Measurements from ENCODE around the gene FAS. TPM values are rescaled to one million over a fixed set of nuclear protein-coding genes. Genes with fewer than 3 reads are reported as not detected.

FAS gene
- total and polyA plus RNA-seq, 9 of the 15 experiments (the other 6 are each of a cell fraction or from before 2014, with no cell fraction given) = 0.08 to 0.62 (median 0.37) TPM

GRCh38 chr10:88963318-88963717, 27.3 kb upstream of the FAS start (continued):
- TF ChIP-seq HINFP (tag; conservative IDR thresholded peaks at IDR 0.05; ENCODE audit: low read depth) = no peak

GRCh38 chr10:88964360-88964759, 26.2 kb upstream of the FAS start:
- ATAC-seq (no peak), FAIRE-seq (no peak), DNase-seq (ENCODE audit: extremely low read depth in 1 of 4, low spot score in 3 of 4) (no peak)
- H3K9me1 ChIP-seq (ENCODE audit: control insufficient read depth, insufficient read depth, low read length) = no peaks in the 10 kb centered on the region
- TF ChIP-seq MTA1 (IDR thresholded peaks at IDR 0.05; ENCODE audit: borderline replicate concordance) (no peak), ZNF395 (CRISPR knock-in tag; IDR thresholded peaks at IDR 0.05) (no peak), PHTF2 (CRISPR knock-in tag; IDR thresholded peaks at IDR 0.05) (no peak)
- TF ChIP-seq, protein P1, sequence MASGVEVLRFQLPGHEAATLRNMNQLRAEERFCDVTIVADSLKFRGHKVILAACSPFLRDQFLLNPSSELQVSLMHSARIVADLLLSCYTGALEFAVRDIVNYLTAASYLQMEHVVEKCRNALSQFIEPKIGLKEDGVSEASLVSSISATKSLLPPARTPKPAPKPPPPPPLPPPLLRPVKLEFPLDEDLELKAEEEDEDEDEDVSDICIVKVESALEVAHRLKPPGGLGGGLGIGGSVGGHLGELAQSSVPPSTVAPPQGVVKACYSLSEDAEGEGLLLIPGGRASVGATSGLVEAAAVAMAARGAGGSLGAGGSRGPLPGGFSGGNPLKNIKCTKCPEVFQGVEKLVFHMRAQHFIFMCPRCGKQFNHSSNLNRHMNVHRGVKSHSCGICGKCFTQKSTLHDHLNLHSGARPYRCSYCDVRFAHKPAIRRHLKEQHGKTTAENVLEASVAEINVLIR (CRISPR knock-in tag; IDR thresholded peaks at IDR 0.05) = no peak
- BruUV-seq (replicated peaks) = no TSS peak
- no peak overlapping the region for H3K9ac ChIP-seq (ENCODE audit: insufficient read depth in 1 of 2, low read depth in 2 of 2, low read length in 2 of 2)
- no peaks in the 10 kb centered on the region for H3K9me3 ChIP-seq (replicated peaks; ENCODE audit: control insufficient read depth, insufficient read depth, low read depth, low read length)
- CTCF ChIA-PET (ENCODE audit: low intra/inter-chr PET ratio) = no interaction called here
- H3K36me3 ChIP-seq (ENCODE audit: control insufficient read depth, insufficient read depth, low read length) = no peaks in the 10 kb centered on the region
- no peak overlapping the region for H3K4me2 ChIP-seq (ENCODE audit: insufficient read depth, low read length)
- no peaks in the 10 kb centered on the region for H3K79me2 ChIP-seq (ENCODE audit: control insufficient read depth, insufficient read depth, low read length)
- in situ Hi-C loops (cut with MboI) (no loop called here), intact Hi-C loops (cut with micrococcal nuclease) (no loop called here)
- 6% methylated on average over 1 of the region's 1 CpG for WGBS (ENCODE audit: insufficient coverage, low coverage, missing lambda C conversion rate)
- no peaks in the 10 kb centered on the region for H3K4me1 ChIP-seq (replicated peaks in 1 of 2; ENCODE audit: control insufficient read depth in 2 of 2, insufficient read depth in 2 of 2, low read length in 2 of 2)
- no peak overlapping the region for H3K4me3 ChIP-seq
- POLR2A ChIA-PET = no interaction called here
- H3K27me3 ChIP-seq (ENCODE audit: control insufficient read depth in 2 of 2, insufficient read depth in 2 of 2, low read length in 2 of 2) = no peaks in the 10 kb centered on the region
- H4K20me1 ChIP-seq (replicated peaks; ENCODE audit: control insufficient read depth, insufficient read depth, low read length) = no peaks in the 10 kb centered on the region
- no peak overlapping the region for H3K27ac ChIP-seq (ENCODE audit: extremely low read depth, low read depth, low read length)
- H2AFZ ChIP-seq (ENCODE audit: low read depth, low read length) = no peak overlapping the region

Measured in K562 (cell line).